Nephron (organoid): ENCODE data around the gene STK11.
A peak's percentile ranks its signal among the peaks of the same experiment; 100 is the strongest.

ENCODE experiments used
- H3K27ac Mint-ChIP-seq, 3 experiments: 2 replicates each; pipeline ENCODE4 v1.8.0; 2020; ENCODE audit warnings: mixed read lengths in 3 of 3, mild to moderate bottlenecking in 2 of 3, moderate library complexity in 1 of 3
- H3K27me3 Mint-ChIP-seq: 2 replicates; pipeline ENCODE4 v1.8.0; 2021; ENCODE audit warnings: low read depth, mild to moderate bottlenecking, moderate library complexity, mixed read lengths
- H3K36me3 Mint-ChIP-seq: 2 replicates; pipeline ENCODE4 v1.8.0; 2020; ENCODE audit warnings: low read depth, mixed read lengths
- H3K4me1 Mint-ChIP-seq: 2 replicates; pipeline ENCODE4 v1.8.0; 2020; ENCODE audit warnings: mixed read lengths
- H3K4me3 Mint-ChIP-seq, 3 experiments: 2 replicates each; pipeline ENCODE4 v1.8.0; 2020; ENCODE audit warnings: mild to moderate bottlenecking in 3 of 3, mixed read lengths in 3 of 3, moderate library complexity in 2 of 3
- H3K9me3 Mint-ChIP-seq: 2 replicates; pipeline ENCODE4 v1.8.0; 2020; ENCODE audit warnings: mixed read lengths
- CTCF ChIP-seq, 3 experiments: fragments of 200-600 bp; sonication (generic); IDR thresholded peaks; one replicate each; pipeline ENCODE4 v1.5.0; 2021; ENCODE audit warnings: antibody characterized with exemption in 3 of 3; ENCODE audit not compliant: unreplicated experiment in 3 of 3

The STK11 gene

DNA sequence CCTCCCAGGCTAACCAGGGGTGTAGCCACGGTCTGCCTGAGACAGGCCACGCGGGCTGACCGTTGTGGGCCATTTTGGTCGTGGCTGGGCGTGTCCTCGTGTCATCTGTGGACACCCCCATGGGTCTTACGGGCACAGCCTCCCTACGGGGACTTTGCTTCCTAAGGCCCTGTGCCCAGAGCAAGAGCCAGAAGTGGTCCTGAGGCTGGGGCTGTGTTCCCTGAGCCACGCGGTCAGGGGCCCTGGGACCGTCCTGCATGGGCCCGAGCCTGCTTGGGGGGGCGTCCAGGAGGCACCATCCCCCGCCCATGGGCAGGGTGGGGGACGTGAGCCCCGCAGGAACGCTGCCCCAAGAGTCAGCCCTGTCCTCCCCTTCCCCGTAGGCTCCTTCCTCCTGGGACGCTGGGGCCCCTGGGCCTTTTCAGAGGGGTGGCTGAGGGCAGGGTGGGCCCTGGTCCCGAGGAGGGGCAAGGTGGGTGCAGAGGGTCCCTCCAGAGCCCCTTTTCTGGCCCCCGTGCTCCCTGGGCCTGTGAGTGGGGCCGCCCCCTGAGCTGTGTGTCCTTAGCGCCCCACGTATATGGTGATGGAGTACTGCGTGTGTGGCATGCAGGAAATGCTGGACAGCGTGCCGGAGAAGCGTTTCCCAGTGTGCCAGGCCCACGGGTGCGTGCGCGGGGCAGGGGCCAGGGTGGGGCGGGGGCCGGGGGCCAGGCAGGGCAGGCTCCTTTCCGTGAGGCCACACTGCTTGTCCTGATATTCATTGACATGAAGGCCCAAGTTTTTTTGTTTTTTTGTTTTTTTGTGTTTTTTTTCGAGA, 13.4 kb downstream of the STK11 start:
- Mint-ChIP-seq H3K4me3 (no peak overlapping the region), H3K27me3 (no peaks in the 10 kb centered on the region), H3K27ac (no peak overlapping the region), H3K4me1 (peaks cover 24% of the 10 kb centered on the region), H3K36me3 (peaks cover under 1% of the 10 kb centered on the region), H3K9me3 (no peaks in the 10 kb centered on the region)
- no peak for TF ChIP-seq CTCF (IDR thresholded peaks at IDR 0.05; ENCODE audit: unreplicated experiment in 3 of 3)

- no peak for TF ChIP-seq CTCF (IDR thresholded peaks at IDR 0.05; ENCODE audit: unreplicated experiment in 3 of 3)
- Mint-ChIP-seq H3K4me3 (no peak overlapping the region), H3K27ac (no peak overlapping the region), H3K36me3 (no peaks in the 10 kb centered on the region), H3K9me3 (no peaks in the 10 kb centered on the region), H3K4me1 (peaks cover 19% of the 10 kb centered on the region), H3K27me3 (no peaks in the 10 kb centered on the region)
These were observed 14.4 kb downstream of the STK11 start for GRCh38 chr19:1219786-1220476.

GRCh38 chr19:1220477-1220930, 14.9 kb downstream of the STK11 start:
- Mint-ChIP-seq H3K27me3 (no peaks in the 10 kb centered on the region), H3K4me3 (no peak overlapping the region), H3K36me3 (no peaks in the 10 kb centered on the region), H3K27ac (no peak overlapping the region), H3K9me3 (no peaks in the 10 kb centered on the region), H3K4me1 (peaks cover 19% of the 10 kb centered on the region)
- TF ChIP-seq CTCF (IDR thresholded peaks at IDR 0.05; ENCODE audit: unreplicated experiment in 3 of 3), result no peak

GRCh38 chr19:1220976-1221903, 15.7 kb downstream of the STK11 start:
- Mint-ChIP-seq H3K9me3 (no peaks in the 10 kb centered on the region), H3K27me3 (no peaks in the 10 kb centered on the region), H3K4me1 (peaks cover 15% of the 10 kb centered on the region), H3K4me3 (no peak overlapping the region), H3K36me3 (no peaks in the 10 kb centered on the region), H3K27ac (no peak overlapping the region)
- peak; percentile 63 to 71 (median 64) for TF ChIP-seq CTCF (IDR thresholded peaks at IDR 0.05; ENCODE audit: unreplicated experiment in 3 of 3)

DNA sequence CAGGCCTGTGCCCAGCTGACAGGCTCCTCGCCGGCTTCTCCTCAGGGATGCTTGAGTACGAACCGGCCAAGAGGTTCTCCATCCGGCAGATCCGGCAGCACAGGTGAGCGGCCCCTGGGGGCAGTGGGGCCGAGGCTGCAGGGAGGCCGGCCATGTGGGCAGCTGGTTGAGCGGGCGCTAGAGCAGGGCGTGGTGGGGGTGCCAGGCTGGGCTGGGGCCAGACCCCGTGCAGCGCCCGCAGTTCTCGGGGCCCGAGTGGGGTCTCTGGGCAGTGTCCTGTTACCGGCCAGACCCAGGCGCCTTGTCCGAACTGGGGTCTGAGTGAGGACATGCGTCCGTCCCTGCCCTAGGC, 16.3 kb downstream of the STK11 start:
- no peaks in the 10 kb centered on the region for H3K9me3 Mint-ChIP-seq
- H3K27ac Mint-ChIP-seq, result no peak overlapping the region
- no peak overlapping the region for H3K4me3 Mint-ChIP-seq
- peaks cover 14% of the 10 kb centered on the region for H3K4me1 Mint-ChIP-seq
- no peak for TF ChIP-seq CTCF (IDR thresholded peaks at IDR 0.05; ENCODE audit: unreplicated experiment in 3 of 3)
- no peaks in the 10 kb centered on the region for H3K27me3 Mint-ChIP-seq
- H3K36me3 Mint-ChIP-seq, result no peaks in the 10 kb centered on the region
